ENCODE measurements around the gene ZIC2. TPM values are rescaled to one million over a fixed set of nuclear protein-coding genes. Genes with fewer than 3 reads are reported as not detected.

ZIC2 gene
- total and polyA plus RNA-seq, 10 donors: not detected

DNA sequence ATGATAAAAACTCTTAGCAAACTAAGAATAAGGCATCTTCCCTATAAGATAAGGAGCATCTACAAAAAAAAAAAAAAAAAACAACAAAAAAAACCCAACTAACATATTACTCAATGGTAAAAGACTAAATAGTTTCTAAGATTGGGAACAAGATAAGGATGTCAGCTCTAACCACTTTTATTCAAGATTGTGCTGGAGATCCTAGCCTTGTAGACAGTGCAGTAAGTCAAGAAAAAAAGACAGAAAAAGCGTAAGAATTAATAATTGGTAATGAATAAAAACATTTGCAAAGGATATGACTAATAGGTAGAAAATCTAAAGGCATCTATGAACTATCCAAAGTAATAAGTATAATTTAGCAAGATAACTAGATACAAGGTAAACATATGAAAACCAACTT lies 33.0 kb downstream of the ZIC2 start:
- 86 to 100% (median 94%) methylated on average over 1 of the region's 1 CpG for WGBS, 5 donors
- H3K27ac ChIP-seq: no peak overlapping the region
- H3K27me3 ChIP-seq (replicated peaks in 1 of 7): peaks cover 0 to 46% (median 0%) of the 10 kb centered on the region in 7 donors
- no peaks in the 10 kb centered on the region for H3K4me1 ChIP-seq
- intact Hi-C loops (cut with DNase I; ENCODE audit: low total_unique reads): no loop called here
- no peak overlapping the region for H3K4me3 ChIP-seq
- no peak for DNase-seq
- H3K9me3 ChIP-seq: no peaks in the 10 kb centered on the region
- H3K36me3 ChIP-seq: no peaks in the 10 kb centered on the region
- TF ChIP-seq POLR2AphosphoS5 (IDR thresholded peaks at IDR 0.05): no peak
- TF ChIP-seq, protein P1, sequence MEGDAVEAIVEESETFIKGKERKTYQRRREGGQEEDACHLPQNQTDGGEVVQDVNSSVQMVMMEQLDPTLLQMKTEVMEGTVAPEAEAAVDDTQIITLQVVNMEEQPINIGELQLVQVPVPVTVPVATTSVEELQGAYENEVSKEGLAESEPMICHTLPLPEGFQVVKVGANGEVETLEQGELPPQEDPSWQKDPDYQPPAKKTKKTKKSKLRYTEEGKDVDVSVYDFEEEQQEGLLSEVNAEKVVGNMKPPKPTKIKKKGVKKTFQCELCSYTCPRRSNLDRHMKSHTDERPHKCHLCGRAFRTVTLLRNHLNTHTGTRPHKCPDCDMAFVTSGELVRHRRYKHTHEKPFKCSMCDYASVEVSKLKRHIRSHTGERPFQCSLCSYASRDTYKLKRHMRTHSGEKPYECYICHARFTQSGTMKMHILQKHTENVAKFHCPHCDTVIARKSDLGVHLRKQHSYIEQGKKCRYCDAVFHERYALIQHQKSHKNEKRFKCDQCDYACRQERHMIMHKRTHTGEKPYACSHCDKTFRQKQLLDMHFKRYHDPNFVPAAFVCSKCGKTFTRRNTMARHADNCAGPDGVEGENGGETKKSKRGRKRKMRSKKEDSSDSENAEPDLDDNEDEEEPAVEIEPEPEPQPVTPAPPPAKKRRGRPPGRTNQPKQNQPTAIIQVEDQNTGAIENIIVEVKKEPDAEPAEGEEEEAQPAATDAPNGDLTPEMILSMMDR (IDR thresholded peaks at IDR 0.05 in 8 of 11, conservative IDR thresholded peaks at IDR 0.05 in 3 of 11): no peak
- TF ChIP-seq POLR2A (IDR thresholded peaks at IDR 0.05): no peak

DNA sequence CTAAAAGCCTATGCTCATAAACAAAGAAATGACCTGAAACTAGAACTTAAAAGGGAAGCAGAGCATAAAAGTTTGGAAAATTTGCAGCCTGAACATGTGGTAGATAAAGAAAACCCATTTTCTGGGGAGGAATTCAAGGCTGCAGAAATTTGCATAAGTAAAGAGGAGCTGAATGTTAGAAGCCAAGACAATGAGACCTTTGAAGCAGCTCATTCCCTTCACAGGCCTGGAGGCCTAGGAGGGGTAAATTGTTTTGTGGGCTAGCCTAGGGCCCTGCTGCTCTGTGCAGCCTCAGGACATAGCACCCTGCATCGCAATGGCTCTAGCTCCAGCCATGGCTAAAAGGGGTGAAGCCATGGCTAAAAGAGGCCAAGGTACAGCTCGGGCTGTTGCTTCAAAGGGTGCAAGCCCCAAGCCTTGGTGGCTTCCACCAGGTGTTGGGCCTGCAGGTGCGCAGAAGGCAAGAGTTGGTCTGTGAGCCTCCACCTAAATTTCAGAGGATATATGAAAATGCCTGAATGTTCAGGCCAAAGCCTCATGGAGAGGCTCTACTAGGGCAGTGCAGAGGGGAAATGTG lies 38.3 kb downstream of the ZIC2 start:
- Histone ChIP-seq H3K9me3 (no peaks in the 10 kb centered on the region), H3K27ac (no peak overlapping the region), H3K4me1 (no peaks in the 10 kb centered on the region), H3K27me3 (replicated peaks in 1 of 7) (peaks cover 0 to 7% (median 0%) of the 10 kb centered on the region in 7 donors), H3K4me3 (no peak overlapping the region), H3K36me3 (no peaks in the 10 kb centered on the region)
- DNase-seq: no peak
- 89 to 95% (median 93%) methylated on average over 2 to 3 of the region's 3 CpGs for WGBS, 5 donors
- TF ChIP-seq POLR2AphosphoS5 (IDR thresholded peaks at IDR 0.05) (no peak), POLR2A (IDR thresholded peaks at IDR 0.05) (no peak)
- TF ChIP-seq, protein P1 (IDR thresholded peaks at IDR 0.05 in 8 of 11, conservative IDR thresholded peaks at IDR 0.05 in 3 of 11): no peak
- intact Hi-C loops (cut with DNase I; ENCODE audit: low total_unique reads): no loop called here

DNA sequence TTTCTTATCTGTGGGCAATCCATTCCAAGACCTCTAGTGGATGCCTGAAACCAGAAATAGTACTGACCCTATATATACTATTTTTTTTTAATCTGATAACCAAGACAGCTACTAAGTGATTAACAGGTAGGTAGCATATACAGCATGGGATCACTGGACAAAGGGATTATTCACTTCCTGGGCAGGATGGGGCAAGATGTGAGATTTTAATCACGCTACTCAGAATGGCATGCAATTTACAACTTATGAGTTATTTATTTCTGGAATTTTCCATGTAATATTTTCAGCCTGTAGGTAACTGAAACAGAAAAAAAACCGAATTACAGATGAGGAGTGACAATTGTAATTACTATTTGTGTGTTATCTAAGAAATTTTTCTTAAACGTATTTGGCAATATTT lies 41.2 kb downstream of the ZIC2 start:
- H3K9me3 ChIP-seq: no peaks in the 10 kb centered on the region
- H3K4me1 ChIP-seq: no peaks in the 10 kb centered on the region
- no peak for DNase-seq
- intact Hi-C loops (cut with DNase I; ENCODE audit: low total_unique reads): no loop called here
- TF ChIP-seq POLR2A (IDR thresholded peaks at IDR 0.05): no peak
- no peak for TF ChIP-seq POLR2AphosphoS5 (IDR thresholded peaks at IDR 0.05)
- TF ChIP-seq, protein P1 (IDR thresholded peaks at IDR 0.05 in 8 of 11, conservative IDR thresholded peaks at IDR 0.05 in 3 of 11): no peak
- WGBS, 5 donors: 84 to 90% (median 89%) methylated on average over 3 of the region's 3 CpGs
- no peaks in the 10 kb centered on the region for H3K36me3 ChIP-seq
- no peak overlapping the region for H3K4me3 ChIP-seq
- no peaks in the 10 kb centered on the region for H3K27me3 ChIP-seq (replicated peaks in 1 of 7)
- no peak overlapping the region for H3K27ac ChIP-seq

DNA sequence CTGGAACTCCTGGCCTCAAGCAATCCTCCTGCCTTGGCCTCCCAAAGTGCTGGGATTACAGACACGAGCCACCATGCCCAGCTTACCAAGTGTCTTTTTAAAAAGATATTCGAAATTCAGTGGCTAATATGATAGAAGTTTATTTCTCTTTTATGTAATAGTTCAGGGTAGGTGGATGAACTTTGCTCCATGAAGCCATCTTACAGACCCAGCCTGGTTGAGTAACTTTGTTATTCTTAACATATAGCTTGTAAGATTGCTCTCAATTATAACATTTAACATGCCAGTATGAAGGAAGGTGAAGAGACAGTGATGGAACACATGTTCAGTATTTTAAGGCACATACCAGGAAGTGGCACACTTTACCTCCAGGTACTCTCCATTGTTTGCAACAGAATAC lies 42.4 kb downstream of the ZIC2 start:
- Histone ChIP-seq H3K27me3 (replicated peaks in 1 of 7) (no peaks in the 10 kb centered on the region), H3K9me3 (no peaks in the 10 kb centered on the region), H3K27ac (no peak overlapping the region), H3K36me3 (no peaks in the 10 kb centered on the region), H3K4me1 (no peaks in the 10 kb centered on the region), H3K4me3 (no peak overlapping the region)
- TF ChIP-seq POLR2A (IDR thresholded peaks at IDR 0.05) (no peak), POLR2AphosphoS5 (IDR thresholded peaks at IDR 0.05) (no peak)
- TF ChIP-seq, protein P1 (IDR thresholded peaks at IDR 0.05 in 8 of 11, conservative IDR thresholded peaks at IDR 0.05 in 3 of 11): no peak
- WGBS, 5 donors: 61 to 97% (median 79%) methylated on average over 2 of the region's 2 CpGs
- intact Hi-C loops (cut with DNase I; ENCODE audit: low total_unique reads): no loop called here
- no peak for DNase-seq
